Osteocyte (in vitro differentiated cells): ENCODE results near the gene ANKRD44. TPM values are rescaled to one million over a fixed set of nuclear protein-coding genes. Genes with fewer than 3 reads are reported as not detected.
A peak's percentile ranks its signal among the peaks of the same experiment; 100 is the strongest.

Source experiments
- DNase-seq: peaks from one replicate; pipeline ENCODE4 v3.0.0; 2021; ENCODE audit warnings: mixed read lengths; ENCODE audit not compliant: unreplicated experiment; ENCODE audit errors: extremely low spot score
- H3K27ac Mint-ChIP-seq: one replicate; pipeline ENCODE4 v1.8.0; 2021; ENCODE audit warnings: mild to moderate bottlenecking, mixed read lengths; ENCODE audit not compliant: unreplicated experiment
- H3K27me3 Mint-ChIP-seq: one replicate; pipeline ENCODE4 v1.8.0; 2021; ENCODE audit warnings: mixed read lengths; ENCODE audit not compliant: unreplicated experiment
- H3K36me3 Mint-ChIP-seq: one replicate; pipeline ENCODE4 v1.8.0; 2021; ENCODE audit warnings: mixed read lengths; ENCODE audit not compliant: unreplicated experiment
- H3K4me1 Mint-ChIP-seq: one replicate; pipeline ENCODE4 v1.8.0; 2021; ENCODE audit warnings: mixed read lengths; ENCODE audit not compliant: unreplicated experiment
- H3K4me3 Mint-ChIP-seq: one replicate; pipeline ENCODE4 v1.8.0; 2021; ENCODE audit warnings: mild to moderate bottlenecking, moderate library complexity, mixed read lengths; ENCODE audit not compliant: unreplicated experiment
- H3K9me3 Mint-ChIP-seq: one replicate; pipeline ENCODE4 v1.8.0; 2021; ENCODE audit warnings: mixed read lengths; ENCODE audit not compliant: unreplicated experiment
- total RNA-seq: library from RNA; stranded (reverse); gene quantifications from 2 replicates; pipeline ENCODE4 v1.2.1, GENCODE V29; 2021
- TF ChIP-seq, protein P1 (sequence below): fragments of 200-600 bp; sonication (generic); IDR thresholded peaks from 2 replicates; pipeline ENCODE4 v1.5.0; 2021; ENCODE audit warnings: antibody characterized with exemption, mild to moderate bottlenecking, moderate library complexity

Gene ANKRD44
- total RNA-seq, 1 donor from 2014 or later = 16.6 TPM

DNA sequence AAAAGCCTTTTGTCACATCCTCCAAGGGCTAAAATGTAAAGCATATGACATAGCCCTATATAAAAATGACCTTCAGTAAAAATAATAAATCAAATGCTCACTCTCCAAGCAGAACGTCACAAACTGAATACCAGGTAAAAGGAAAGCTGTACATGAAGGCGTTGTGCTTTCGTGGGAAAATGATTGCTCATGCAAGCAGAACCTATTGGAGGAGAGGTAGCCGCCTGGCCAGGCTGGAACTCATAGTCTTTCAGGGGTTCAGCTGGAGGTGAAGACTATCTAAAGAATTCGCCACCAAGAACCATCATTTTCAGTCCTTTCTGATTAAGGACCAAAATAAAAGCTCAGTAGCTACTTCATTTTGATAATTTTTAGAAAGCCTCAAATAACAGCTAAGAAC, 44.7 kb downstream of the ANKRD44 start:
- Mint-ChIP-seq H3K27me3 (no peaks in the 10 kb centered on the region), H3K36me3 (no peaks in the 10 kb centered on the region), H3K4me3 (no peak overlapping the region), H3K4me1 (peaks cover 24% of the 10 kb centered on the region), H3K27ac (no peak overlapping the region), H3K9me3 (no peaks in the 10 kb centered on the region)
- TF ChIP-seq, protein P1, sequence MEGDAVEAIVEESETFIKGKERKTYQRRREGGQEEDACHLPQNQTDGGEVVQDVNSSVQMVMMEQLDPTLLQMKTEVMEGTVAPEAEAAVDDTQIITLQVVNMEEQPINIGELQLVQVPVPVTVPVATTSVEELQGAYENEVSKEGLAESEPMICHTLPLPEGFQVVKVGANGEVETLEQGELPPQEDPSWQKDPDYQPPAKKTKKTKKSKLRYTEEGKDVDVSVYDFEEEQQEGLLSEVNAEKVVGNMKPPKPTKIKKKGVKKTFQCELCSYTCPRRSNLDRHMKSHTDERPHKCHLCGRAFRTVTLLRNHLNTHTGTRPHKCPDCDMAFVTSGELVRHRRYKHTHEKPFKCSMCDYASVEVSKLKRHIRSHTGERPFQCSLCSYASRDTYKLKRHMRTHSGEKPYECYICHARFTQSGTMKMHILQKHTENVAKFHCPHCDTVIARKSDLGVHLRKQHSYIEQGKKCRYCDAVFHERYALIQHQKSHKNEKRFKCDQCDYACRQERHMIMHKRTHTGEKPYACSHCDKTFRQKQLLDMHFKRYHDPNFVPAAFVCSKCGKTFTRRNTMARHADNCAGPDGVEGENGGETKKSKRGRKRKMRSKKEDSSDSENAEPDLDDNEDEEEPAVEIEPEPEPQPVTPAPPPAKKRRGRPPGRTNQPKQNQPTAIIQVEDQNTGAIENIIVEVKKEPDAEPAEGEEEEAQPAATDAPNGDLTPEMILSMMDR = no peak
- no peak for DNase-seq

DNA sequence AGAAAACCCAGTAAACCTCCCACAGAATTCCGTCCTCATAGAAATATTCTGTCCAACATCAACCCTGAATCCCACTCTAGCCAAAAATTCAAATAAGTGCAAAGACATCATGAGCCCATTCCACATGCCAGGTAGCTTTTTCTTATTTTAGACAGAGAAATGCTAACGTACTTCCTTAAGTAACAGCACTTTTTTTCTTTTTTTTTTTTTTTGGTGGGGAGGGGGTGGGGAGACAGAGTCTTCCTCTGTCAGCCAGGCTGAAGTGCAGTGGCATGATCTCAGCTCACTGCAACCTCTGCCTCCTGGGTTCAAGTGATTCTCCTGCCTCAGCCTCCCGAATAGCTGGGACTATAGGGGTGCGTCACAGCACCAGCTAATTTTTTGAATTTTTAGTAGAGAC, 45.5 kb downstream of the ANKRD44 start:
- Mint-ChIP-seq H3K4me1 (peaks cover 24% of the 10 kb centered on the region), H3K9me3 (no peaks in the 10 kb centered on the region), H3K27ac (no peak overlapping the region), H3K27me3 (no peaks in the 10 kb centered on the region), H3K4me3 (no peak overlapping the region), H3K36me3 (no peaks in the 10 kb centered on the region)
- TF ChIP-seq, protein P1 = no peak
- no peak for DNase-seq

DNA sequence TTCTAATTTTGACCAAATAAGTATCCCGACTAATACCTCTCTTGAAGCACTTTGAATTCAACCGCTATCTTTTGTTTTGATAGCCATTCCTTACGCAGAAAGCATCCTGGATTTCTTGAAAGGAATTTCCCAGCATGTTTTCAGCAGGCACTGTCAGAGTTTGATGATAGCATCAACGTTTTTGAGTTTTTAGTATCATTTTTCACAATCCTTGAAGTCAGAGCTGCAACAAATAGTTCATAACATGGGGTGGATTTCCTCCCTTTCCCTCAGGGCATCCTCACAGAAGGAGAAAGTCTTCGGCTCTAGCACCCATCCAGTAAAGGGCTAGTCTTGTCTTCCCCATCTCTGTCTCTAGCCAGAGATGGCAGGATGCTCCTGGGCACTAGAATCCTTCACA, 46.2 kb downstream of the ANKRD44 start:
- TF ChIP-seq, protein P1 = no peak
- Mint-ChIP-seq H3K27ac (no peak overlapping the region), H3K36me3 (no peaks in the 10 kb centered on the region), H3K27me3 (no peaks in the 10 kb centered on the region), H3K4me3 (no peak overlapping the region), H3K9me3 (peaks cover 4% of the 10 kb centered on the region), H3K4me1 (peaks cover 24% of the 10 kb centered on the region)
- no peak for DNase-seq

DNA sequence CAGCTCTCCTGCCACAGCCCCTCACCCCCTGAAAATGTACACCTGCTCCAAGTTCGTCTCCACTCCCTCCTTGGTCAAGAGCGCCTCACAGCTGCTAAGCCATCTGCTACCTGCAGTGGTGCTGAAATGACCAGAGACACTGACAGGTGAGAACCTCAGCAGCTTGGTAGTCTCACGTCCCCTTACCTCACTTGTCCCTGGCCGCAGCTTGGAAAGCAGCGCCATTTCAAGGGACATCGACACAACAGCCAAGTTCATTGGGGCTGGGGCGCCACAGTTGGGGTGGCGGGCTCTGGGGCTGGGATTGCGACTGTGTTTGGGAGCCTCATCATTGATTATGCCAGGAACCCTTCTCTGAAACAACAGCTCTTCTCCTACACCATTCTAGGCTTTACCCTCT, 47.5 kb downstream of the ANKRD44 start:
- H3K27me3 Mint-ChIP-seq = no peaks in the 10 kb centered on the region
- no peaks in the 10 kb centered on the region for H3K36me3 Mint-ChIP-seq
- TF ChIP-seq, protein P1 = no peak
- H3K9me3 Mint-ChIP-seq = peaks cover 4% of the 10 kb centered on the region
- no peak for DNase-seq
- peaks cover 24% of the 10 kb centered on the region for H3K4me1 Mint-ChIP-seq
- peak overlapping the region; percentile 40 for H3K27ac Mint-ChIP-seq
- H3K4me3 Mint-ChIP-seq = no peak overlapping the region

DNA sequence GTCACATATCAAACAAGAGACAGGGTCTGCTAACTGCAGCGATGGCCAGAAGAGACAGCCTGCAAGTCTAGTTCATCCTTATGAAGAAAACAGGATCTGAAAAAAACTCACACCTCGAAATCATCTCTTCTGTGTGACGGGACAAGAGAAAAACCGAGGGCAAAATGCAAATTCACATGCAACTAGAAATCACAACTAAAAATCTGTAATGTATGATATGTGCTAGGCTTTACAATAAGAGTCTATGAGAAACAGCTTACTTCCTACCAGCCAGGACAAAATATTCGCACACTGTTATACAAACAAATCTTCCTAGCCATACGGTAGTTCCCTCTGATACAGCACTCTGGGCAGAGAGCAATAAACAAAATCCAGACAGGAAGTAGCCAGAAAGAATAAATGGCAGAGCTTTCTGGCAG, 48.8 kb downstream of the ANKRD44 start:
- H3K36me3 Mint-ChIP-seq = no peaks in the 10 kb centered on the region
- DNase-seq = no peak
- TF ChIP-seq, protein P1 = no peak
- H3K9me3 Mint-ChIP-seq = peaks cover 4% of the 10 kb centered on the region
- no peaks in the 10 kb centered on the region for H3K27me3 Mint-ChIP-seq
- H3K27ac Mint-ChIP-seq = peak overlapping the region; percentile 66
- no peak overlapping the region for H3K4me3 Mint-ChIP-seq
- H3K4me1 Mint-ChIP-seq = peaks cover 24% of the 10 kb centered on the region
